HFFc6 (cell line): ENCODE data around the gene ARPC2. TPM values are rescaled to one million over a fixed set of nuclear protein-coding genes. Genes with fewer than 3 reads are reported as not detected.
A peak's percentile ranks its signal among the peaks of the same experiment; 100 is the strongest.
"Not testable (repeated sequence)": the region's sequence is repeated elsewhere in the genome, so short reads cannot be mapped to it uniquely, and the experiment has no call there.

Experiments
- DNase-seq: peaks from one replicate; pipeline ENCODE4 v3.0.0-alpha.2; 2018
- H3K27ac Mint-ChIP-seq: 2 replicates; pipeline ENCODE4 v1.8.0; 2020; ENCODE audit warnings: mild to moderate bottlenecking, mixed read lengths
- H3K27me3 Mint-ChIP-seq: 2 replicates; pipeline ENCODE4 v1.8.0; 2021; ENCODE audit warnings: mild to moderate bottlenecking, moderate library complexity, mixed read lengths; ENCODE audit not compliant: insufficient read depth
- H3K36me3 Mint-ChIP-seq: 2 replicates; pipeline ENCODE4 v1.8.0; 2021; ENCODE audit warnings: low read depth, mixed read lengths
- H3K4me1 Mint-ChIP-seq: 2 replicates; pipeline ENCODE4 v1.8.0; 2020; ENCODE audit warnings: low read depth, mixed read lengths
- H3K4me3 Mint-ChIP-seq: 2 replicates; pipeline ENCODE4 v1.8.0; 2020; ENCODE audit warnings: mild to moderate bottlenecking, moderate library complexity, mixed read lengths
- H3K9me3 Mint-ChIP-seq: 2 replicates; pipeline ENCODE4 v1.8.0; 2020; ENCODE audit warnings: mild to moderate bottlenecking, mixed read lengths
- CTCF ChIP-seq: fragments of 200-600 bp; sonication (generic); IDR thresholded peaks from 2 replicates; pipeline ENCODE4 v1.5.0; 2021; ENCODE audit warnings: antibody characterized with exemption, mild to moderate bottlenecking
- long read RNA-seq: library from polyadenylated mRNA; unstranded; transcript quantifications from one replicate; pipeline ENCODE4 v2.0.0, GENCODE V29; 2019
- total RNA-seq, 6 experiments: library from RNA; stranded (reverse); fragmentation: NEBNext Ultra II Directional; extraction: Animal tissue kit (Norgen Biotek cat#: 25700); gene quantifications; 2 replicates in 1 of 6; 3 replicates in 5 of 6; pipeline ENCODE4 v1.2.3, GENCODE V29; 2021

The ARPC2 gene
- 100 to 1,000 TPM; 458 to 516 (median 500) TPM for total RNA-seq
- long read RNA-seq, transcript ARPC2-201 (10 exons, 1,605 nt), result minor isoform, 16 of 985 reads
- long read RNA-seq, transcript ARPC2-202 (11 exons, 1,505 nt), result major isoform, 707 of 985 reads
- long read RNA-seq, partial matches to known transcripts, result 230 of 985 reads
- long read RNA-seq, other reads (novel, unspliced or antisense), result 28 of 985 reads

- Mint-ChIP-seq H3K4me1 (peaks cover 44% of the 10 kb centered on the region), H3K36me3 (peaks cover 32% of the 10 kb centered on the region), H3K27me3 (peaks cover 4% of the 10 kb centered on the region), H3K9me3 (no peaks in the 10 kb centered on the region), H3K4me3 (peak within 1 kb of the TSS; percentile 93), H3K27ac (peak within 1 kb of the TSS; percentile 95)
- peak; percentile 90 for DNase-seq
- no peak for TF ChIP-seq CTCF
These were observed at the start of gene ARPC2 for GRCh38 chr2:218216674-218217359. Gene ARPC2, plus strand, starts transcription at chr2:218217189. Its CDS starts 282 bp downstream, at chr2:218217471.

- H3K9me3 Mint-ChIP-seq, result no peaks in the 10 kb centered on the region
- H3K27me3 Mint-ChIP-seq, result peaks cover 42% of the 10 kb centered on the region
- peaks cover 24% of the 10 kb centered on the region for H3K4me1 Mint-ChIP-seq
- H3K4me3 Mint-ChIP-seq, result no peak overlapping the region
- peak; percentile 56 for DNase-seq
- no peak for TF ChIP-seq CTCF
- H3K27ac Mint-ChIP-seq, result no peak overlapping the region
- H3K36me3 Mint-ChIP-seq, result no peaks in the 10 kb centered on the region
These were observed 49.0 kb upstream of the ARPC2 start for GRCh38 chr2:218168016-218168415.

GRCh38 chr2:218168635-218169462, 48.1 kb upstream of the ARPC2 start:
- no peak overlapping the region for H3K27ac Mint-ChIP-seq
- H3K27me3 Mint-ChIP-seq, result peaks cover 35% of the 10 kb centered on the region
- H3K36me3 Mint-ChIP-seq, result no peaks in the 10 kb centered on the region
- peak; percentile 87 for TF ChIP-seq CTCF
- no peak for DNase-seq
- no peaks in the 10 kb centered on the region for H3K9me3 Mint-ChIP-seq
- H3K4me1 Mint-ChIP-seq, result peaks cover 24% of the 10 kb centered on the region
- H3K4me3 Mint-ChIP-seq, result no peak overlapping the region

GRCh38 chr2:218169757-218170546, 47.0 kb upstream of the ARPC2 start:
- no peak for DNase-seq
- Mint-ChIP-seq H3K27me3 (peaks cover 24% of the 10 kb centered on the region), H3K27ac (no peak overlapping the region), H3K36me3 (no peaks in the 10 kb centered on the region), H3K4me3 (0 out of 2 replicates have a peak overlapping the region, but pooled peaks have one; percentile 3), H3K4me1 (peaks cover 24% of the 10 kb centered on the region), H3K9me3 (no peaks in the 10 kb centered on the region)
- TF ChIP-seq CTCF, result no peak

- H3K27me3 Mint-ChIP-seq, result peaks cover 10% of the 10 kb centered on the region
- H3K36me3 Mint-ChIP-seq, H3K4me3 Mint-ChIP-seq, DNase-seq, H3K27ac Mint-ChIP-seq, H3K9me3 Mint-ChIP-seq: not testable (repeated sequence)
- peaks cover 24% of the 10 kb centered on the region for H3K4me1 Mint-ChIP-seq
These were observed 45.2 kb upstream of the ARPC2 start for GRCh38 chr2:218171744-218172143.
